ENCODE measurements around the gene USP40.

The USP40 gene

GRCh38 chr2:233453111-233453915 lies 113.3 kb downstream of the USP40 start:
- no peak overlapping the region for H3K27ac ChIP-seq (ENCODE audit: insufficient read depth, low read depth, low read length, poor library complexity, severe bottlenecking)
- H3K4me1 ChIP-seq (ENCODE audit: control insufficient read depth, insufficient read depth, low read length) = peaks cover 3% of the 10 kb centered on the region
- H3K4me3 ChIP-seq (ENCODE audit: insufficient read depth, low read depth, low read length) = no peak overlapping the region
- no peaks in the 10 kb centered on the region for H3K9me3 ChIP-seq (ENCODE audit: control insufficient read depth, low read length)
- 84 to 91% methylated on average over 10 of the region's 10 CpGs for WGBS, 2 experiments
- H3K36me3 ChIP-seq (ENCODE audit: control insufficient read depth, insufficient read depth, low read length) = no peaks in the 10 kb centered on the region
- no peaks in the 10 kb centered on the region for H3K27me3 ChIP-seq (ENCODE audit: control insufficient read depth, insufficient read depth, low read length, poor library complexity, severe bottlenecking)

GRCh38 chr2:233451950-233452349 lies 114.6 kb downstream of the USP40 start:
- peaks cover 3% of the 10 kb centered on the region for H3K4me1 ChIP-seq (ENCODE audit: control insufficient read depth, insufficient read depth, low read length)
- no peaks in the 10 kb centered on the region for H3K9me3 ChIP-seq (ENCODE audit: control insufficient read depth, low read length)
- no peaks in the 10 kb centered on the region for H3K27me3 ChIP-seq (ENCODE audit: control insufficient read depth, insufficient read depth, low read length, poor library complexity, severe bottlenecking)
- no peaks in the 10 kb centered on the region for H3K36me3 ChIP-seq (ENCODE audit: control insufficient read depth, insufficient read depth, low read length)
- H3K4me3 ChIP-seq (ENCODE audit: insufficient read depth, low read depth, low read length) = no peak overlapping the region
- no peak overlapping the region for H3K27ac ChIP-seq (ENCODE audit: insufficient read depth, low read depth, low read length, poor library complexity, severe bottlenecking)
- WGBS, 2 experiments = 94 to 96% methylated on average over 9 of the region's 9 CpGs

GRCh38 chr2:233450864-233451575 lies 115.6 kb downstream of the USP40 start:
- H3K4me3 ChIP-seq (ENCODE audit: insufficient read depth, low read depth, low read length) = no peak overlapping the region
- H3K36me3 ChIP-seq (ENCODE audit: control insufficient read depth, insufficient read depth, low read length) = no peaks in the 10 kb centered on the region
- no peaks in the 10 kb centered on the region for H3K9me3 ChIP-seq (ENCODE audit: control insufficient read depth, low read length)
- H3K4me1 ChIP-seq (ENCODE audit: control insufficient read depth, insufficient read depth, low read length) = peaks cover 3% of the 10 kb centered on the region
- no peaks in the 10 kb centered on the region for H3K27me3 ChIP-seq (ENCODE audit: control insufficient read depth, insufficient read depth, low read length, poor library complexity, severe bottlenecking)
- H3K27ac ChIP-seq (ENCODE audit: insufficient read depth, low read depth, low read length, poor library complexity, severe bottlenecking) = peak overlapping the region; percentile 36
- 91% methylated on average over 21 of the region's 22 CpGs for WGBS, 2 experiments

GRCh38 chr2:233449921-233450863 lies 116.4 kb downstream of the USP40 start:
- 92 to 93% methylated on average over 33 of the region's 33 CpGs for WGBS, 2 experiments

GRCh38 chr2:233449081-233449901 lies 117.3 kb downstream of the USP40 start:
- Histone ChIP-seq H3K36me3 (ENCODE audit: control insufficient read depth, insufficient read depth, low read length) (no peaks in the 10 kb centered on the region), H3K27me3 (ENCODE audit: control insufficient read depth, insufficient read depth, low read length, poor library complexity, severe bottlenecking) (no peaks in the 10 kb centered on the region), H3K4me1 (ENCODE audit: control insufficient read depth, insufficient read depth, low read length) (peaks cover 3% of the 10 kb centered on the region), H3K27ac (ENCODE audit: insufficient read depth, low read depth, low read length, poor library complexity, severe bottlenecking) (no peak overlapping the region), H3K9me3 (ENCODE audit: control insufficient read depth, low read length) (no peaks in the 10 kb centered on the region), H3K4me3 (ENCODE audit: insufficient read depth, low read depth, low read length) (no peak overlapping the region)
- 61 to 64% methylated on average over 31 of the region's 31 CpGs for WGBS, 2 experiments

More at GRCh38 chr2:233449921-233450863, 116.4 kb downstream of the USP40 start:
- Histone ChIP-seq H3K9me3 (ENCODE audit: control insufficient read depth, low read length) (no peaks in the 10 kb centered on the region), H3K36me3 (ENCODE audit: control insufficient read depth, insufficient read depth, low read length) (no peaks in the 10 kb centered on the region), H3K27ac (ENCODE audit: insufficient read depth, low read depth, low read length, poor library complexity, severe bottlenecking) (peak overlapping the region; percentile 36), H3K4me1 (ENCODE audit: control insufficient read depth, insufficient read depth, low read length) (peaks cover 3% of the 10 kb centered on the region), H3K27me3 (ENCODE audit: control insufficient read depth, insufficient read depth, low read length, poor library complexity, severe bottlenecking) (no peaks in the 10 kb centered on the region), H3K4me3 (ENCODE audit: insufficient read depth, low read depth, low read length) (no peak overlapping the region)

- Histone ChIP-seq H3K27ac (ENCODE audit: insufficient read depth, low read depth, low read length, poor library complexity, severe bottlenecking) (no peak overlapping the region), H3K9me3 (ENCODE audit: control insufficient read depth, low read length) (no peaks in the 10 kb centered on the region), H3K27me3 (ENCODE audit: control insufficient read depth, insufficient read depth, low read length, poor library complexity, severe bottlenecking) (no peaks in the 10 kb centered on the region), H3K36me3 (ENCODE audit: control insufficient read depth, insufficient read depth, low read length) (no peaks in the 10 kb centered on the region), H3K4me1 (ENCODE audit: control insufficient read depth, insufficient read depth, low read length) (peaks cover 3% of the 10 kb centered on the region), H3K4me3 (ENCODE audit: insufficient read depth, low read depth, low read length) (no peak overlapping the region)
- WGBS, 2 experiments = 82 to 91% methylated on average over 4 of the region's 4 CpGs
These were observed 118.0 kb downstream of the USP40 start for GRCh38 chr2:233448575-233448974.

- no peaks in the 10 kb centered on the region for H3K36me3 ChIP-seq (ENCODE audit: control insufficient read depth, insufficient read depth, low read length)
These were observed 118.4 kb downstream of the USP40 start for GRCh38 chr2:233448220-233448559.

GRCh38 chr2:233447506-233448219 lies 118.9 kb downstream of the USP40 start:
- Histone ChIP-seq H3K4me1 (ENCODE audit: control insufficient read depth, insufficient read depth, low read length) (peaks cover 3% of the 10 kb centered on the region), H3K36me3 (ENCODE audit: control insufficient read depth, insufficient read depth, low read length) (no peaks in the 10 kb centered on the region), H3K9me3 (ENCODE audit: control insufficient read depth, low read length) (no peaks in the 10 kb centered on the region), H3K27ac (ENCODE audit: insufficient read depth, low read depth, low read length, poor library complexity, severe bottlenecking) (no peak overlapping the region), H3K27me3 (ENCODE audit: control insufficient read depth, insufficient read depth, low read length, poor library complexity, severe bottlenecking) (no peaks in the 10 kb centered on the region), H3K4me3 (ENCODE audit: insufficient read depth, low read depth, low read length) (no peak overlapping the region)
- 92% methylated on average over 15 of the region's 15 CpGs for WGBS, 2 experiments

More at GRCh38 chr2:233448220-233448559, 118.4 kb downstream of the USP40 start:
- 86 to 90% methylated on average over 11 of the region's 11 CpGs for WGBS, 2 experiments
- Histone ChIP-seq H3K4me1 (ENCODE audit: control insufficient read depth, insufficient read depth, low read length) (peaks cover 3% of the 10 kb centered on the region), H3K27ac (ENCODE audit: insufficient read depth, low read depth, low read length, poor library complexity, severe bottlenecking) (no peak overlapping the region), H3K27me3 (ENCODE audit: control insufficient read depth, insufficient read depth, low read length, poor library complexity, severe bottlenecking) (no peaks in the 10 kb centered on the region), H3K4me3 (ENCODE audit: insufficient read depth, low read depth, low read length) (no peak overlapping the region), H3K9me3 (ENCODE audit: control insufficient read depth, low read length) (no peaks in the 10 kb centered on the region)

All from ectodermal cell (in vitro differentiated cells).